HG03097 (cell line): ENCODE measurements around the gene TNNC1.

ENCODE experiments used
- ATAC-seq: cut with Tn5 transposase; IDR thresholded peaks from one replicate; pipeline ENCODE4 v1.9.1; 2021; ENCODE audit not compliant: unreplicated experiment, low FRiP score

The TNNC1 gene

GRCh38 chr3:52432691-52433141 lies 21.1 kb downstream of the TNNC1 start:
- ATAC-seq: no peak

DNA sequence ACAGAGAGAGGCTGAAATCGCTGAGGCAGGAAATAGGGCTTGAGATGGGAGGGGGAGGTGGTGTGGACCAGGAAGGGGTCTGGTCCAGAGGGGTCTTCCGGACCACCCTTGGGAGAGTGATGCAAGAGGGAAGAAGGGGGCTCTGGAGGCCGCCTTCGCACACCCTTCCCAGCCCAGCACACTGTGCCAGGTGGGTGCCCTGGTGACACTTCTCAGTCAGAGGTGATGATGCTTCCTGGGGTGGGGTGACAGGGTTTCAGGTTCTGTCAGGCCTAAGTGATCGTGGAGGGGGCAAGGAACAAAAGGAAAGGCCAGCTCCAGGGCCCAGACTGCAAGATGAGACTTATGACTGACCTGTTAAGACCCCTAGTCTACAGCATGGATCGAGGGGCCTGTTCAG lies 21.6 kb downstream of the TNNC1 start:
- no peak for ATAC-seq

- no peak for ATAC-seq
Measured at GRCh38 chr3:52431459-52432223, 22.2 kb downstream of the TNNC1 start.

DNA sequence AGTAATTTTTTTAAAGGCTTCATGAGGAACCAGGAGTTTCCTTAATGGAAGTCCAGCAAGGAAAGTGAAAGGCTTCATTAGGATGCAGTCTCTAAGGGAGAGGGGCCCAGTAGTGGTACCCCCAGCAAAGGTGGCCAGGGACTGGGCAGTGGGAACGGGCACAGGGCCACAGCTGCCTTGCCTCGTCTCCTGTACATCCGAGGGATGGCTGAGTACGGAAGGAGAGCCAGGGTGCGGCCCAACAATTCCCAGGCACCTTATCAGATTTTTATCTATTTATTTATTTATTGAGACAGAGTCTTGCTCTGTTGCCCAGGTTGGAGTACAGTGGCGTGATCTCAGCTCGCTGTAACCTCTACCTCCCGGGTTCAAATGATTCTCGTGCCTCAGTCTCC lies 23.4 kb downstream of the TNNC1 start:
- no peak for ATAC-seq

DNA sequence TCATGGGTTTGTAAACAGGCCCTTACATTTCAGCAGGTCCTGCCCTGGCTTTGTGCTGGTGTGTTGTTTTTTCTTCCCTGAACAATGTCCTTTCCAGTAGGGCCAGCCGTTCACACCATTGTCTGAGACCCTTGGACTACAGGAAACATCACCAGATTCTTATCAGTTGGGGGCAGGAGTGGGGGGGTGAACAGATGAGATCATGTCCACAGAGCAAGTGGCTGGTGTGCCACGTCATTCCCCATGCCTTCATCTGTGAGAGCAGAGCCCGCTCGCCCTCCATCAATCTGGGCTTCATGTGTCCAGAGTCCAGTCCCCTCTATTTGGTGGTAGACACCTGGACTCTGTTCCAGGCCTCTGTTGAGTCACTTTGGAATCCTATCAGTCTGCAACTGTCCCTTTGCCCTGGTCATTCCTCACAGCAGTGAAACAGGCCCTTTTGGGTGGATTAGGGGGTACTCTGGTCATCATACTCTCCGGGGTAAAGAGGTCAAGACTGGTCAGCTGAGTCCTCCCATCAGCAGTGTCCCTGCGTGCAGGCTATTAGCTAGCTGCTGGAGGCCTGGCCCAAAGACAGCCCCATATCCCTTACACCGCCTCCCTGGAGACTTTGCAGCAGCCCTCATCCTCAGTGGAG lies 23.9 kb downstream of the TNNC1 start:
- ATAC-seq: no peak

DNA sequence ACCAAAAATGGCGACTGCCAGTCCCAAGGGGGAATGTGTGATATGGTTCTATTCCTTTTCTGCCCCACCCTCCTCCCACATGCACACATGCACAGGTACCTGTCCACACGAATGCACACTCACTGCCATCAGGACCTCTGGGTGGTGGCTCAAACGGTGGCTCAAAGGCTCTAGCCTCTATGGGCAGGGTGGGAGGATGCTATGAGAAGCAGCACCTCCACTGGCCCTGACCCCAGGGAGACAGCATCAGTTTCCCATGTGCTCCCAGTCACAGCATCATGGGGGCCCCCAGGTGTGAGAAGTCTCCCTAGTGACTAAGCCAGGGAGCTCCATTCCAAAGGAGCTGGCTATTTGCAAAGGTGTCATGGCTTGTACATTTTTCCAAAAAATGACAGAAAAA lies 24.8 kb downstream of the TNNC1 start:
- no peak for ATAC-seq

GRCh38 chr3:52428151-52429005 lies 25.5 kb downstream of the TNNC1 start:
- no peak for ATAC-seq

GRCh38 chr3:52423173-52423572 lies 30.7 kb downstream of the TNNC1 start:
- ATAC-seq: no peak

DNA sequence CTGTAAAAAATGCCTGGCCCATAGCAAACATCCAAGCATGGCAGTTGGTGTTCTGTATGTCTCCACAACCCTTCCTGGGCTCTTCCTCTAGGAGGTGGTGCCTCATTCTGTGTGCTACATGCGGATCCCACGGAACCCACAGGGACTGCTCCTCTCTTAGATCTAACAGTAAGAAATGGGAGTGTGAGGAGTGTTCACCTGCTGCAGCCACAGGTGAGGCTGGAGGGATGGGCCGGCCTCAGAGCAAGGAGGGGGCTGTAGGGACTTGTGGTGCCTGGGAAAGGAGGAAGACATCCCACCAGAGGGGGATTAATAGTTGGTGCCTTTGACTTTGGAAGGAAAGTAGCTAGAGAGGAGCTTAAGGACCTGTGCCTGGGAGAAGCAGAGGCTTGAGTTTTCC lies 31.2 kb downstream of the TNNC1 start:
- no peak for ATAC-seq

- no peak for ATAC-seq
Measured at GRCh38 chr3:52420388-52420787, 33.5 kb downstream of the TNNC1 start.

GRCh38 chr3:52415800-52416199 lies 38.0 kb downstream of the TNNC1 start:
- no peak for ATAC-seq

DNA sequence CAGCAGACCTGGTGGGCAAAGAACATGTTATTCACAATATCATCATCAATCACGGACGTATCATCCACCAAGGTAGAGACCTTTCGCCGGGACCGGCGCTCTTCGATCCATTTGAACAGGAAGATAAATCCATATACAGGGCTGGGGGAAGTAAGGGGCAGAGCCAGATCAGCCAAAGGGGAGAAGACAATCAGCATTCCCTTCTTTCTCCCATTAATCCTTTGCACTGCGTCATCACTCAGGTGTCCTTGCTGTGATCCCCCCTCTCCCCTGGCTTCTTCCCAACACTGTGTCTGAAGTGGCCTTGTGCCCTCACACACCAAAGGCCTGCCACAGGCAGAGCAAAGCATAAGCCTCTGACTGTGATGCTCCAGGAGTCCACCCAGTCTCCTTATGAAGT lies 45.4 kb downstream of the TNNC1 start:
- ATAC-seq: no peak

DNA sequence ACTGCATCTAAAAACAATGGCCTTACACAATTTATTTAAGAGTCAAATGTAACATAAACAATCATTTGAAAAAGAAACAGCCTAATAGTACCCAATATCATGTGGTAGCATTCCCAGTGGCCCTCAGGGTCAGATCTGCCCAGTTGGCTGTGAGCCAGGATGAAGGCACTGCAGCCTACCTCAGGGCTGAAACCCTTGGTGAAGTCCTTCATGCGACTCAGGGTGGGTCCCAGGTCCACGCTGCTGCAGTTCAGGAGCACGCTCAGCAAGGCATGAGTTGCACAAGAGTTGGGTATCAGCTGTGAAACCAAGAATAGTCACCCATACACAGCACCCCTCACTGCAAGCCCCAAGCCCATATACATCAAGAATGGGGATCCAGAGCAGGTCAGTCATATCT lies 46.1 kb downstream of the TNNC1 start:
- no peak for ATAC-seq

GRCh38 chr3:52406791-52407510 lies 46.9 kb downstream of the TNNC1 start:
- ATAC-seq: no peak

DNA sequence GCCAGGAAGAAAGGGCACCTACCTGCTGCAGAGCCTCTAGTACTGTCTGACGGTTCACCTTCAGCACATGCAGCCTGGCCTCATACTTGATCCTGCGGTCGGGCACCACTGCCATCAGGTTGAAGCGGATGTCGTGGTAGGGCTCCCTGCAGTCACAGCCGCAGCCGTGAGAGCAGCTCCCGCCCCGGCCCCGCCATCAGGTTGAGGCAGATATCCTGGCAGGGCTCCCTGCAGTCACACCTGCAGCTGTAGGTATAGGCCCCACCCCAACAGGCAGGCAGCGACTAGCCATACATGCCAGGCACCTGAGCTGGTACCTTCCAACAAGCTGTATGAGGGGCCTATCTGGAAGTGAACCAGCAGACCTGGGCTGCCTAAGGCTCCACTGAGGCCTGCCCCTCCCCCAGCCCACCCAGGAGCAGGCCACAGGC lies 47.6 kb downstream of the TNNC1 start:
- ATAC-seq: no peak

- no peak for ATAC-seq
Measured at GRCh38 chr3:52405601-52406110, 48.2 kb downstream of the TNNC1 start.

DNA sequence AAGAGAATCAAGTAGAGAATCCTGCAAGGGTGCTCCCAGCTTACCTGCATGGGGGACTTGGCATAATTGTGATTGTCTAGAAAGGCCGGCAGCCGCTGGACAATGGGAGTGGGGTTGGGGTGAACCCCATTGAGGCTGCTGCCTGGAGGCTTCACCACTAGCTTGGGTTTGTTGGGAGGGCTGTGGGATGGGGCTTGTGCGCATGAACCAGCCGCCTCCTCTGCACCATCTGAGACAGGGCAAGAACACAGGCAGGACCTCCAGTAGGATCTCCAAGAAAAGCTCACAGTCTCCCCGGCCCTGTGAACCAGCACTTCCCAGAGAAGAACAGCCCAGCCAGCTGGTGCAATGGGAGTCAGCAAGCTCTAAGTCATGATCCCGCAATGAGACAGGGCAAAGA lies 48.8 kb downstream of the TNNC1 start:
- no peak for ATAC-seq

DNA sequence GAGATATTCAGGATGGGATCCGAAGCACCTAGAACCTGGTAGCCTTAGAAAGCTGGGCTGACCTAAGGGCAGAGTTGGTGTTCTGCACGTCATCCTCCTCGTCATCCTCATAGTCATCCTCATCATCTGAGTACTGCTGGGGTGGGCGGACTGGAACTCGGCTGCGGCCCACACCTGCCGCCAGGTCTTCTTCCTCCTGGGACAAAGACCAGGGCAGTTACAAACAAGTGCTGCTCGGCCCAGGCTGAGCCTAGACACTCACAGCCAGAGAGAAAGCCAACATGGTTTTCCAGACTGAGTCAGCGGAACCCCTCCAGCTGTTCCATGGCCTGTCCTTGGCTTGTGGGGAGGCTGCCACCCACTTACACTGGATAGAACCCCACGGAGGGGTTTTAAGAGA lies 49.5 kb downstream of the TNNC1 start:
- no peak for ATAC-seq

GRCh38 chr3:52403955-52404354 lies 49.9 kb downstream of the TNNC1 start:
- no peak for ATAC-seq

DNA sequence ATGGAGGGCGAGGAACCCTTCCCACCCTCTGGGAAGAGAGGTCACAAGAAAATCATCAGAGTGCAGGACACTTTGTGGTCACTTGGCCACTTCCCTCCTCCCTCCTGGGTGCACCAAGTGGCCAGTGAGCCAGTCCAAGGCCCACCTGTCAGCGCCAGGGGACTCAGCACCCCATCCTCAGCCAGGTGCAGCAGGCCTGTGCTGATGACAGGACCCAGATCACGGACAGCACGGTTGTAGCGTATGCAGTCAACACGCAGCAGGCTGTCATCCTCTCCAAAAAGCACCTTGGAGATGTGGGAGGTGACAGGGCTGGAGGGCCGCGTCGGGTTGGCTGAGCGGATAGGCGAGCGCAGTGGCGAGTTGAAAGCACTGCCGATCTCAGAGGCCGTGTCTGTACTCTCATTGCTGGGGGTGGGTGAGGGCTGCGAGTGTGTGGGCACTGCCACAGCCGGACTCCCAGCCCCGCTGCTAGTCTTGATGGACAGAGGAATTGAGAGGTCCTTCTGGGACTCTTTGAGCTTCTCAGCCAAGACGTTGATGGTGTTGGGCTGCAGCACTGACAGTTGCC lies 50.5 kb downstream of the TNNC1 start:
- no peak for ATAC-seq
